ENCODE results near the gene TRAPPC8. TPM values are rescaled to one million over a fixed set of nuclear protein-coding genes. Genes with fewer than 3 reads are reported as not detected.

Gene TRAPPC8
- total RNA-seq, 6 experiments from 2014 or later: 25.7 to 37.3 (median 29.5) TPM

DNA sequence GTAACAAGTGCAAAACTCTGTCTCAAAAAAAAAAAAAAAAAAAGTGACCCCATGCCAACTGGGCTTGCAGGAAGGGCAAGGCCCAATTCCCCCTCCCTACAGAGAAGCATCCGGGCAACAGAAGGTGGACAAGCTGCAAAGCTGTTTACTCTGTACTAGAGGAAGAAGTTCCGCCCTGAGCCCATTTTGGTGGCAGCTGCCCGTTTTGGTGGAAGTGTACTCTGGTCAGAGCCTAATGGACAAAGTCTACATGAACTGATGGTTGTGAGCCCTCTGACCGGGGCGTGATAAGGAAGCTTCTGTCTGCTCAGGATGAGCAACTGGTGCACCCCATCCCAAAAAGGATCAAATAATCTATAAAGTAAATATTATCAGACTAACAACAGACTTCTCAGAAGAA, 65.0 kb downstream of the TRAPPC8 start:
- Histone ChIP-seq H3K27ac (no peak overlapping the region), H3K9me3 (no peaks in the 10 kb centered on the region), H3K4me1 (no peaks in the 10 kb centered on the region), H3K36me3 (peaks cover 0 to 22% (median 10%) of the 10 kb centered on the region in 4 donors), H3K27me3 (no peaks in the 10 kb centered on the region), H3K4me3 (no peak overlapping the region)
- WGBS (ENCODE audit: insufficient coverage, low coverage, low lambda C conversion rate, missing lambda C conversion rate): 30% methylated on average over 3 of the region's 5 CpGs
- intact Hi-C loops (cut with DNase I): no loop called here
- no peak for DNase-seq
- no peak for TF ChIP-seq POLR2A (IDR thresholded peaks at IDR 0.05)
- peak; percentile 61 to 76 (median 64) for ATAC-seq

DNA sequence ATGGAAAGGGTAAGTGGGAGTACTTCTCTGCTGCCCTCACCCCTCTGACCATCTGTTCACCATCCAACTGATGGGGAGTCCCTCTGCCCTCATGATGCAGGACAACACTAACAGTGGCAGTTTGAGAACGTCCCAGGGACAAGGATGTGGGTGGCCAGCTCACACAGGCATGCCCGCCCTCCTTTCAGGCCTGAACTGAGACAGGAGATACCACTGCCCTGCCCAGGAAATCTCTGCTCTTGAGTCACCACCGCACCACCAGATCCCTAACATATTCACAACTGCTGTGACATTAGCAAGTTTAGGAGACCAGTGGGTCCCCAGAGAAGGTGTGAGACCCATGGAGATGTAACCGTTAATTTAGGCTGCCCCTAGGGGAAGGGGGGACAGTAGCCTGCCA, 66.2 kb downstream of the TRAPPC8 start:
- no peak for TF ChIP-seq POLR2A (IDR thresholded peaks at IDR 0.05)
- TF ChIP-seq, protein P1, sequence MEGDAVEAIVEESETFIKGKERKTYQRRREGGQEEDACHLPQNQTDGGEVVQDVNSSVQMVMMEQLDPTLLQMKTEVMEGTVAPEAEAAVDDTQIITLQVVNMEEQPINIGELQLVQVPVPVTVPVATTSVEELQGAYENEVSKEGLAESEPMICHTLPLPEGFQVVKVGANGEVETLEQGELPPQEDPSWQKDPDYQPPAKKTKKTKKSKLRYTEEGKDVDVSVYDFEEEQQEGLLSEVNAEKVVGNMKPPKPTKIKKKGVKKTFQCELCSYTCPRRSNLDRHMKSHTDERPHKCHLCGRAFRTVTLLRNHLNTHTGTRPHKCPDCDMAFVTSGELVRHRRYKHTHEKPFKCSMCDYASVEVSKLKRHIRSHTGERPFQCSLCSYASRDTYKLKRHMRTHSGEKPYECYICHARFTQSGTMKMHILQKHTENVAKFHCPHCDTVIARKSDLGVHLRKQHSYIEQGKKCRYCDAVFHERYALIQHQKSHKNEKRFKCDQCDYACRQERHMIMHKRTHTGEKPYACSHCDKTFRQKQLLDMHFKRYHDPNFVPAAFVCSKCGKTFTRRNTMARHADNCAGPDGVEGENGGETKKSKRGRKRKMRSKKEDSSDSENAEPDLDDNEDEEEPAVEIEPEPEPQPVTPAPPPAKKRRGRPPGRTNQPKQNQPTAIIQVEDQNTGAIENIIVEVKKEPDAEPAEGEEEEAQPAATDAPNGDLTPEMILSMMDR (IDR thresholded peaks at IDR 0.05): no peak
- no peak overlapping the region for H3K27ac ChIP-seq
- H3K27me3 ChIP-seq: no peaks in the 10 kb centered on the region
- DNase-seq (no peak), ATAC-seq (no peak)
- intact Hi-C loops (cut with DNase I): no loop called here
- no peaks in the 10 kb centered on the region for H3K9me3 ChIP-seq
- peaks cover 0 to 32% (median 15%) of the 10 kb centered on the region in 4 donors for H3K36me3 ChIP-seq
- no peak overlapping the region for H3K4me3 ChIP-seq
- H3K4me1 ChIP-seq: no peaks in the 10 kb centered on the region
- WGBS (ENCODE audit: insufficient coverage, low coverage, low lambda C conversion rate, missing lambda C conversion rate): 0% methylated on average over 1 of the region's 4 CpGs

DNA sequence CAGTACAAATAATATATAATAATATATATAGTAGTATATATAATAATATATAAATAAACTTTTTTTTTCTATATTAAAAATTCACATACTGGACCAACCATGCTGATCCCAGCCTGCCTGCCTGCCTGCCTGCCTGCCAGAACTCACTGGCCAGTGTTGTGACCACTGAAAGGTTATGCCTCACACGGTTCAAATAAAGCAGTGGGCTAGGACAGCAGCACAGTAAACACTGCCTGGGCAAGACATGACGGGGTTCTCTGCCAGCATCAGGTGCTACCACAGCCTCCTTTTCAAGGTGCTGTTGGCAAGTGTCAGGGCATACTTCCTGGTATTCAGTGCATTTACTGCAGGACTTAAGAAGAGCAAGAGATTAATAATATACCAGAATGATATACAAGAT, 67.6 kb downstream of the TRAPPC8 start:
- Histone ChIP-seq H3K27me3 (no peaks in the 10 kb centered on the region), H3K27ac (no peak overlapping the region), H3K4me3 (no peak overlapping the region), H3K4me1 (no peaks in the 10 kb centered on the region), H3K36me3 (peaks cover 0 to 40% (median 18%) of the 10 kb centered on the region in 4 donors), H3K9me3 (no peaks in the 10 kb centered on the region)
- intact Hi-C loops (cut with DNase I): no loop called here
- no peak for DNase-seq
- TF ChIP-seq, protein P1 (IDR thresholded peaks at IDR 0.05): no peak
- no peak for TF ChIP-seq POLR2A (IDR thresholded peaks at IDR 0.05)
- ATAC-seq: peak in 2 of 4 donors; percentile 32 to 81
- WGBS (ENCODE audit: insufficient coverage, low coverage, low lambda C conversion rate, missing lambda C conversion rate): 41% methylated on average over 2 of the region's 2 CpGs

DNA sequence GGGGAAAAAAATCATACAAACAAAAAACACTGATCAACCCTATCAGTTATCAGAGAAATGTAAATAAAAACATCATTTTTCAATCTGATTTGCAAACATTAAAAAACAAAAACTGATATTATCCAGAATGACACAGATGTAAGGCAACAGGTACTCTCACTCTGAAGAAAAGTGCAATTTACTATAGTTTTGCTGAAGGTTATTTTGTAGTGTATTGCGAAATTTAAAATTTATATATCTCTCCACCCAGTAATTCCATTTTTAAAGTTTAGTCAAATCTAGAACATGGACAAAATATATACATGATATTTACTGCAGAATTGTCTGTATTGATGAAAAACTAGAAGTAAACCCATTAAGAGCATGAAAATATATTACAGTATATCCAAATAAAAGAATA, 79.8 kb downstream of the TRAPPC8 start:
- DNase-seq: no peak
- no peak for TF ChIP-seq POLR2A (IDR thresholded peaks at IDR 0.05)
- TF ChIP-seq, protein P1 (IDR thresholded peaks at IDR 0.05): no peak
- no peak for ATAC-seq
- WGBS (ENCODE audit: insufficient coverage, low coverage, low lambda C conversion rate, missing lambda C conversion rate): 100% methylated on average over 1 of the region's 1 CpG
- intact Hi-C loops (cut with DNase I): no loop called here
- peaks cover 0 to 39% (median 12%) of the 10 kb centered on the region in 4 donors for H3K36me3 ChIP-seq
- H3K27ac ChIP-seq: no peak overlapping the region
- no peaks in the 10 kb centered on the region for H3K4me1 ChIP-seq
- H3K9me3 ChIP-seq: no peaks in the 10 kb centered on the region
- H3K27me3 ChIP-seq: no peaks in the 10 kb centered on the region
- H3K4me3 ChIP-seq: no peak overlapping the region

DNA sequence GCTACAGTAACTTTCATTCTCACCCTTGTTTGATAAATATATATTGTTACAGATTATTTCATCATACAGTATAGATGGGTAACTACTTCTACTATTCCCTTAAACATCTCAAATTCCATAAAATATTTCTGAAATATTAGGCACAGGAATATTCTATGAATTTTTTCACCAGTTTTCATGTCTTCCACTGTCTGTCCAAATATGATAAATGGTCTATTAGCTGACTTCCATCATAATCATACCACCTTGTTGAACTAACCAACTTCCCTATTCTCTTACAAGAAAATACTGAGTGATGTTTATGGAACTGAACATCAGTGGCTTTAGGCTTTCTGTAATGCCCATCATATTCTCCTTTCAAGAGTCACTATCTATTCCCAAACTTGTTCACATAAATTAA, 82.4 kb downstream of the TRAPPC8 start:
- intact Hi-C loops (cut with DNase I): no loop called here
- TF ChIP-seq POLR2A (IDR thresholded peaks at IDR 0.05): no peak
- TF ChIP-seq, protein P1 (IDR thresholded peaks at IDR 0.05): no peak
- DNase-seq (no peak), ATAC-seq (no peak)
- H3K4me1 ChIP-seq: no peaks in the 10 kb centered on the region
- no peak overlapping the region for H3K27ac ChIP-seq
- no peaks in the 10 kb centered on the region for H3K9me3 ChIP-seq
- H3K36me3 ChIP-seq: peaks cover 0 to 40% (median 12%) of the 10 kb centered on the region in 4 donors
- H3K27me3 ChIP-seq: no peaks in the 10 kb centered on the region
- H3K4me3 ChIP-seq: no peak overlapping the region
